ENCODE results near the gene PPIL6. TPM values are rescaled to one million over a fixed set of nuclear protein-coding genes. Genes with fewer than 3 reads are reported as not detected.

The PPIL6 gene
- total RNA-seq, 2 donors from 2014 or later, result 3.1 TPM; not detected in 1

DNA sequence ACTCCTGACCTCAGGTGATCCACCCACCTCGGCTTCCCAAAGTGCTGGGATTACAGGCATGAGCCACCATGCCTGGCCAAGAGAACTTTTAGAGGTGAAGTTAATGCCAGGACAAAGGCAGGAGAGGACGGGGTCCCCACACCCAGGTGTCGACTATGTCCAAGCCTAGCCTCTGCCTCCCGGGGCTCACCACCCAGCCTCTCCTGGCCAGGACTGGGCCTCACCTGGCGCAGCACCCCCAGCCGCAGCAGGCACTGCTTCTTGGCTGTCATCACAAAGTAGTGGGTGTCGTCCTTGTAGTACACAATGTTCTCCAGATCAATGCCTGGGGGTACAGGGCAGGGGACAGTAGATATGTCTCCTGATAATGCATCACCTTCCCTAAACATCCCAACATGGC, 10.9 kb upstream of the PPIL6 start:
- Histone ChIP-seq H3K4me3 (no peak overlapping the region), H3K9me3 (no peaks in the 10 kb centered on the region), H3K27ac (no peak overlapping the region), H3K36me3 (replicated peaks in 1 of 2; ENCODE audit: insufficient read depth in 1 of 2, low read depth in 2 of 2) (no peaks in the 10 kb centered on the region), H3K4me1 (peaks cover 15% of the 10 kb centered on the region), H3K27me3 (no peaks in the 10 kb centered on the region)
- no peak for DNase-seq
- intact Hi-C loops (cut with DNase I), result no loop called here
- no peak for TF ChIP-seq POLR2A (IDR thresholded peaks at IDR 0.05)
- TF ChIP-seq, protein P1, sequence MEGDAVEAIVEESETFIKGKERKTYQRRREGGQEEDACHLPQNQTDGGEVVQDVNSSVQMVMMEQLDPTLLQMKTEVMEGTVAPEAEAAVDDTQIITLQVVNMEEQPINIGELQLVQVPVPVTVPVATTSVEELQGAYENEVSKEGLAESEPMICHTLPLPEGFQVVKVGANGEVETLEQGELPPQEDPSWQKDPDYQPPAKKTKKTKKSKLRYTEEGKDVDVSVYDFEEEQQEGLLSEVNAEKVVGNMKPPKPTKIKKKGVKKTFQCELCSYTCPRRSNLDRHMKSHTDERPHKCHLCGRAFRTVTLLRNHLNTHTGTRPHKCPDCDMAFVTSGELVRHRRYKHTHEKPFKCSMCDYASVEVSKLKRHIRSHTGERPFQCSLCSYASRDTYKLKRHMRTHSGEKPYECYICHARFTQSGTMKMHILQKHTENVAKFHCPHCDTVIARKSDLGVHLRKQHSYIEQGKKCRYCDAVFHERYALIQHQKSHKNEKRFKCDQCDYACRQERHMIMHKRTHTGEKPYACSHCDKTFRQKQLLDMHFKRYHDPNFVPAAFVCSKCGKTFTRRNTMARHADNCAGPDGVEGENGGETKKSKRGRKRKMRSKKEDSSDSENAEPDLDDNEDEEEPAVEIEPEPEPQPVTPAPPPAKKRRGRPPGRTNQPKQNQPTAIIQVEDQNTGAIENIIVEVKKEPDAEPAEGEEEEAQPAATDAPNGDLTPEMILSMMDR (IDR thresholded peaks at IDR 0.05), result no peak
- no peak for ATAC-seq
- 94% methylated on average over 7 of the region's 7 CpGs; no CpG with 5 or more reads in 1 of the 2 donors for whole genome bisulfite sequencing, 2 donors

GRCh38 chr6:109450801-109451200, 10.4 kb upstream of the PPIL6 start:
- intact Hi-C loops (cut with DNase I), result no loop called here

GRCh38 chr6:109449795-109450673, 9.6 kb upstream of the PPIL6 start:
- H3K27me3 ChIP-seq, result no peaks in the 10 kb centered on the region
- H3K4me1 ChIP-seq, result peaks cover 6% of the 10 kb centered on the region
- H3K36me3 ChIP-seq (replicated peaks in 1 of 2; ENCODE audit: insufficient read depth in 1 of 2, low read depth in 2 of 2), result no peaks in the 10 kb centered on the region
- ATAC-seq (no peak), DNase-seq (no peak)
- no peak overlapping the region for H3K27ac ChIP-seq
- H3K9me3 ChIP-seq, result no peaks in the 10 kb centered on the region
- TF ChIP-seq, protein P1 (IDR thresholded peaks at IDR 0.05), result no peak
- no peak for TF ChIP-seq POLR2A (IDR thresholded peaks at IDR 0.05)
- no peak overlapping the region for H3K4me3 ChIP-seq
- intact Hi-C loops (cut with DNase I), result no loop called here
- WGBS, 2 donors, result 70 to 78% methylated on average over 12 to 16 of the region's 16 CpGs

More at GRCh38 chr6:109450801-109451200, 10.4 kb upstream of the PPIL6 start:
- Histone ChIP-seq H3K27me3 (no peaks in the 10 kb centered on the region), H3K27ac (no peak overlapping the region), H3K9me3 (no peaks in the 10 kb centered on the region), H3K4me1 (peaks cover 10% of the 10 kb centered on the region), H3K36me3 (replicated peaks in 1 of 2; ENCODE audit: insufficient read depth in 1 of 2, low read depth in 2 of 2) (no peaks in the 10 kb centered on the region), H3K4me3 (no peak overlapping the region)
- 49 to 77% methylated on average over 3 of the region's 3 CpGs for WGBS, 2 donors
- DNase-seq, result no peak
- ATAC-seq, result no peak
- TF ChIP-seq, protein P1 (IDR thresholded peaks at IDR 0.05), result no peak

GRCh38 chr6:109449064-109449794, 8.8 kb upstream of the PPIL6 start:
- intact Hi-C loops (cut with DNase I), result no loop called here
- ATAC-seq (no peak), DNase-seq (no peak)
- Histone ChIP-seq H3K27ac (no peak overlapping the region), H3K4me3 (no peak overlapping the region), H3K27me3 (no peaks in the 10 kb centered on the region), H3K36me3 (replicated peaks in 1 of 2; ENCODE audit: insufficient read depth in 1 of 2, low read depth in 2 of 2) (no peaks in the 10 kb centered on the region), H3K9me3 (no peaks in the 10 kb centered on the region), H3K4me1 (no peaks in the 10 kb centered on the region)
- 58 to 67% methylated on average over 8 to 19 of the region's 19 CpGs for WGBS, 2 donors
- TF ChIP-seq, protein P1 (IDR thresholded peaks at IDR 0.05), result no peak
- no peak for TF ChIP-seq POLR2A (IDR thresholded peaks at IDR 0.05)

All from body of pancreas (tissue), 4 donors.